Activated CD4-positive, alpha-beta memory T cell treated with anti-CD3 and anti-CD28 coated beads for 36 hours (primary cell): ENCODE measurements around the gene OTOP2. TPM values are rescaled to one million over a fixed set of nuclear protein-coding genes. Genes with fewer than 3 reads are reported as not detected.

Source experiments
- CTCF ChIA-PET: fragments of 350-600 bp; sonication (Branson Sonifier 250); formaldehyde crosslinking; loops from one replicate; lab custom pipeline; 2021; ENCODE audit warnings: antibody characterized with exemption, inconsistent platforms; lab: Charles Lee
- POLR2A ChIA-PET: fragments of 350-600 bp; sonication (Branson Sonifier 250); formaldehyde crosslinking; loops from one replicate; lab custom pipeline; 2021; ENCODE audit warnings: antibody characterized with exemption; lab: Charles Lee
- DNase-seq: peaks from one replicate; pipeline ENCODE4 v3.0.0-alpha.2; 2020
- H3K27ac Mint-ChIP-seq: one replicate; pipeline ENCODE4 v1.8.0; 2021; ENCODE audit warnings: mixed read lengths
- H3K27me3 Mint-ChIP-seq: one replicate; pipeline ENCODE4 v1.8.0; 2021; ENCODE audit warnings: mixed read lengths
- H3K36me3 Mint-ChIP-seq: one replicate; pipeline ENCODE4 v1.8.0; 2021; ENCODE audit warnings: mixed read lengths
- H3K4me1 Mint-ChIP-seq: one replicate; pipeline ENCODE4 v1.8.0; 2021; ENCODE audit warnings: low read depth, mixed read lengths
- H3K4me3 Mint-ChIP-seq: one replicate; pipeline ENCODE4 v1.8.0; 2021; ENCODE audit warnings: mild to moderate bottlenecking, mixed read lengths
- H3K9me3 Mint-ChIP-seq: one replicate; pipeline ENCODE4 v1.8.0; 2021; ENCODE audit warnings: mixed read lengths
- intact Hi-C: fragments of 100-400 bp; cut with micrococcal nuclease; formaldehyde crosslinking; loops from one replicate; pipeline ENCODE4 v1.15.1; 2023
- total RNA-seq, 2 experiments: library from RNA; stranded (reverse); gene quantifications; one replicate each; pipeline ENCODE4 v1.2.3, GENCODE V29; 2021

The OTOP2 gene
- total RNA-seq, 2 experiments from 2014 or later, result not detected

GRCh38 chr17:74935585-74936469, 11.8 kb downstream of the OTOP2 start, which contains the start of gene OTOP3:
OTOP3 (plus strand) TSS chr17:74935898; CDS start chr17:74935922, 24 bp downstream.
- intact Hi-C loops, result no loop called here
- no peaks in the 10 kb centered on the region for H3K36me3 Mint-ChIP-seq
- CTCF ChIA-PET, result interaction anchor here (0.9 to 1.8 kb wide), 3 partner anchors 22 to 145 kb away, joined by 3 to 6 read pairs (median 3); no protein-coding TSS in a partner anchor
- H3K9me3 Mint-ChIP-seq, result no peaks in the 10 kb centered on the region
- H3K4me1 Mint-ChIP-seq, result no peaks in the 10 kb centered on the region
- H3K4me3 Mint-ChIP-seq, result no peak within 1 kb of the TSS
- POLR2A ChIA-PET, result no interaction called here
- peaks cover 48% of the 10 kb centered on the region for H3K27me3 Mint-ChIP-seq
- H3K27ac Mint-ChIP-seq, result no peak within 1 kb of the TSS
- DNase-seq, result no peak

- H3K4me3 Mint-ChIP-seq, result no peak overlapping the region
- ChIA-PET CTCF (interaction anchor here (1.8 kb wide), 1 partner anchor 21 kb away, joined by 6 read pairs; no protein-coding TSS in a partner anchor), POLR2A (no interaction called here)
- H3K36me3 Mint-ChIP-seq, result no peaks in the 10 kb centered on the region
- H3K4me1 Mint-ChIP-seq, result no peaks in the 10 kb centered on the region
- H3K9me3 Mint-ChIP-seq, result no peaks in the 10 kb centered on the region
- H3K27me3 Mint-ChIP-seq, result peaks cover 44% of the 10 kb centered on the region
- intact Hi-C loops, result no loop called here
- no peak for DNase-seq
- H3K27ac Mint-ChIP-seq, result no peak overlapping the region
Measured at GRCh38 chr17:74936470-74936799, 12.4 kb downstream of the OTOP2 start.

GRCh38 chr17:74937064-74938051, 13.3 kb downstream of the OTOP2 start:
- H3K27ac Mint-ChIP-seq, result no peak overlapping the region
- H3K4me3 Mint-ChIP-seq, result no peak overlapping the region
- no peaks in the 10 kb centered on the region for H3K9me3 Mint-ChIP-seq
- POLR2A ChIA-PET, result no interaction called here
- H3K4me1 Mint-ChIP-seq, result no peaks in the 10 kb centered on the region
- CTCF ChIA-PET, result interaction anchor here (1.8 kb wide), 1 partner anchor 20 kb away, joined by 6 read pairs; no protein-coding TSS in a partner anchor
- H3K36me3 Mint-ChIP-seq, result no peaks in the 10 kb centered on the region
- peaks cover 49% of the 10 kb centered on the region for H3K27me3 Mint-ChIP-seq
- intact Hi-C loops, result no loop called here
- DNase-seq, result no peak

- CTCF ChIA-PET, result no interaction called here
Measured at GRCh38 chr17:74938194-74938950, 14.3 kb downstream of the OTOP2 start.

GRCh38 chr17:74939534-74939933, 15.5 kb downstream of the OTOP2 start:
- no peak for DNase-seq
- Mint-ChIP-seq H3K27me3 (peaks cover 38% of the 10 kb centered on the region), H3K4me1 (no peaks in the 10 kb centered on the region), H3K27ac (no peak overlapping the region), H3K9me3 (no peaks in the 10 kb centered on the region), H3K4me3 (no peak overlapping the region), H3K36me3 (no peaks in the 10 kb centered on the region)
- intact Hi-C loops, result no loop called here
- POLR2A ChIA-PET, result no interaction called here
- CTCF ChIA-PET, result interaction anchor here (1.0 to 1.4 kb wide), 2 partner anchors 18 to 298 kb away, joined by 3 to 6 read pairs; no protein-coding TSS in a partner anchor

More at GRCh38 chr17:74938194-74938950, 14.3 kb downstream of the OTOP2 start:
- no peaks in the 10 kb centered on the region for H3K4me1 Mint-ChIP-seq
- intact Hi-C loops, result no loop called here
- DNase-seq, result no peak
- H3K9me3 Mint-ChIP-seq, result no peaks in the 10 kb centered on the region
- POLR2A ChIA-PET, result no interaction called here
- H3K27me3 Mint-ChIP-seq, result peaks cover 43% of the 10 kb centered on the region
- no peak overlapping the region for H3K27ac Mint-ChIP-seq
- H3K36me3 Mint-ChIP-seq, result no peaks in the 10 kb centered on the region
- no peak overlapping the region for H3K4me3 Mint-ChIP-seq

GRCh38 chr17:74941128-74941725, 17.2 kb downstream of the OTOP2 start:
- Mint-ChIP-seq H3K4me1 (no peaks in the 10 kb centered on the region), H3K27ac (no peak overlapping the region), H3K27me3 (peaks cover 35% of the 10 kb centered on the region), H3K9me3 (no peaks in the 10 kb centered on the region), H3K4me3 (no peak overlapping the region), H3K36me3 (no peaks in the 10 kb centered on the region)
- no peak for DNase-seq
- POLR2A ChIA-PET, result no interaction called here
- intact Hi-C loops, result no loop called here
- CTCF ChIA-PET, result no interaction called here

- Mint-ChIP-seq H3K27me3 (peaks cover 13% of the 10 kb centered on the region), H3K9me3 (no peaks in the 10 kb centered on the region), H3K27ac (no peak overlapping the region), H3K4me1 (no peaks in the 10 kb centered on the region), H3K36me3 (no peaks in the 10 kb centered on the region), H3K4me3 (no peak overlapping the region)
- POLR2A ChIA-PET, result no interaction called here
- intact Hi-C loops, result no loop called here
- CTCF ChIA-PET, result interaction anchor here (2.1 kb wide), 1 partner anchor 17 kb away, joined by 14 read pairs; no protein-coding TSS in a partner anchor
- no peak for DNase-seq
Measured at GRCh38 chr17:74943808-74944522, 19.9 kb downstream of the OTOP2 start.

GRCh38 chr17:74945543-74945942, 21.5 kb downstream of the OTOP2 start:
- DNase-seq, result no peak
- Mint-ChIP-seq H3K4me3 (no peak overlapping the region), H3K9me3 (no peaks in the 10 kb centered on the region), H3K27me3 (peaks cover 8% of the 10 kb centered on the region), H3K36me3 (no peaks in the 10 kb centered on the region), H3K27ac (no peak overlapping the region), H3K4me1 (no peaks in the 10 kb centered on the region)
- ChIA-PET CTCF (interaction anchor here (1.0 to 2.1 kb wide), 2 partner anchors 12 to 16 kb away, joined by 3 to 14 read pairs; no protein-coding TSS in a partner anchor), POLR2A (no interaction called here)
- intact Hi-C loops, result no loop called here

- POLR2A ChIA-PET, result no interaction called here
- H3K27ac Mint-ChIP-seq, result no peak overlapping the region
- H3K36me3 Mint-ChIP-seq, result no peaks in the 10 kb centered on the region
- no peaks in the 10 kb centered on the region for H3K9me3 Mint-ChIP-seq
- no peak for DNase-seq
- intact Hi-C loops, result no loop called here
- H3K4me1 Mint-ChIP-seq, result no peaks in the 10 kb centered on the region
- no peak overlapping the region for H3K4me3 Mint-ChIP-seq
- CTCF ChIA-PET, result interaction anchor here (1.0 to 2.5 kb wide), 2 partner anchors 10 to 15 kb away, joined by 3 to 13 read pairs; no protein-coding TSS in a partner anchor
- H3K27me3 Mint-ChIP-seq, result peaks cover 8% of the 10 kb centered on the region
Measured at GRCh38 chr17:74946641-74947040, 22.6 kb downstream of the OTOP2 start.

GRCh38 chr17:74947041-74947754, 23.1 kb downstream of the OTOP2 start:
- Mint-ChIP-seq H3K27ac (no peak overlapping the region), H3K27me3 (peaks cover 4% of the 10 kb centered on the region), H3K4me3 (no peak overlapping the region), H3K4me1 (no peaks in the 10 kb centered on the region), H3K36me3 (no peaks in the 10 kb centered on the region), H3K9me3 (no peaks in the 10 kb centered on the region)
- intact Hi-C loops, result no loop called here
- DNase-seq, result no peak
- ChIA-PET POLR2A (no interaction called here), CTCF (interaction anchor here (1.0 to 2.5 kb wide), 3 partner anchors 9 to 14 kb away, joined by 3 to 13 read pairs (median 4); no protein-coding TSS in a partner anchor)
